ENCODE results near the gene VTN. TPM values are rescaled to one million over a fixed set of nuclear protein-coding genes. Genes with fewer than 3 reads are reported as not detected.

Gene VTN
- total and polyA plus RNA-seq, 2 donors (not counting 1 experiment from before 2014, with no cell fraction given): 0.17 to 3.5 TPM

GRCh38 chr17:28343491-28343932 lies 26.6 kb downstream of the VTN start:
- TF ChIP-seq, protein P1, sequence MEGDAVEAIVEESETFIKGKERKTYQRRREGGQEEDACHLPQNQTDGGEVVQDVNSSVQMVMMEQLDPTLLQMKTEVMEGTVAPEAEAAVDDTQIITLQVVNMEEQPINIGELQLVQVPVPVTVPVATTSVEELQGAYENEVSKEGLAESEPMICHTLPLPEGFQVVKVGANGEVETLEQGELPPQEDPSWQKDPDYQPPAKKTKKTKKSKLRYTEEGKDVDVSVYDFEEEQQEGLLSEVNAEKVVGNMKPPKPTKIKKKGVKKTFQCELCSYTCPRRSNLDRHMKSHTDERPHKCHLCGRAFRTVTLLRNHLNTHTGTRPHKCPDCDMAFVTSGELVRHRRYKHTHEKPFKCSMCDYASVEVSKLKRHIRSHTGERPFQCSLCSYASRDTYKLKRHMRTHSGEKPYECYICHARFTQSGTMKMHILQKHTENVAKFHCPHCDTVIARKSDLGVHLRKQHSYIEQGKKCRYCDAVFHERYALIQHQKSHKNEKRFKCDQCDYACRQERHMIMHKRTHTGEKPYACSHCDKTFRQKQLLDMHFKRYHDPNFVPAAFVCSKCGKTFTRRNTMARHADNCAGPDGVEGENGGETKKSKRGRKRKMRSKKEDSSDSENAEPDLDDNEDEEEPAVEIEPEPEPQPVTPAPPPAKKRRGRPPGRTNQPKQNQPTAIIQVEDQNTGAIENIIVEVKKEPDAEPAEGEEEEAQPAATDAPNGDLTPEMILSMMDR (conservative IDR thresholded peaks at IDR 0.05 in 1 of 2, IDR thresholded peaks at IDR 0.05 in 1 of 2; ENCODE audit: low read depth in 1 of 2, low read length in 2 of 2): no peak
- TF ChIP-seq EZH2 (IDR thresholded peaks at IDR 0.05; ENCODE audit: low read length, missing control alignments): no peak
- Histone ChIP-seq H3K36me3 (ENCODE audit: control insufficient read depth, insufficient read depth, low read length) (peaks cover 41% of the 10 kb centered on the region), H4K20me1 (ENCODE audit: control insufficient read depth, extremely low read depth, insufficient read depth, low read length) (no peaks in the 10 kb centered on the region), H2AFZ (ENCODE audit: low read length) (no peak overlapping the region), H3K79me2 (ENCODE audit: control insufficient read depth, insufficient read depth, low read length) (peaks cover 7% of the 10 kb centered on the region), H3K9me3 (ENCODE audit: control insufficient read depth, insufficient read depth, low read depth, low read length) (no peaks in the 10 kb centered on the region), H3K9ac (ENCODE audit: insufficient read depth, low read length) (no peak overlapping the region), H3K27ac (ENCODE audit: insufficient read depth, low read length) (no peak overlapping the region), H3K4me1 (ENCODE audit: control insufficient read depth, extremely low read depth, insufficient read depth, low read length) (peaks cover 17% of the 10 kb centered on the region), H3K4me2 (ENCODE audit: extremely low read depth, insufficient read depth, low read length) (no peak overlapping the region), H3K4me3 (replicated peaks in 1 of 4; ENCODE audit: control extremely low read depth in 1 of 4, insufficient read depth in 1 of 4, low read depth in 3 of 4, low read length in 4 of 4) (no peak overlapping the region), H3K27me3 (ENCODE audit: control insufficient read depth, insufficient read depth, low read length) (no peaks in the 10 kb centered on the region)
- no peak for DNase-seq (ENCODE audit: low read depth in 2 of 2)

GRCh38 chr17:28342313-28342712 lies 27.8 kb downstream of the VTN start:
- Histone ChIP-seq H3K9me3 (ENCODE audit: control insufficient read depth, insufficient read depth, low read depth, low read length) (no peaks in the 10 kb centered on the region), H4K20me1 (ENCODE audit: control insufficient read depth, extremely low read depth, insufficient read depth, low read length) (no peaks in the 10 kb centered on the region), H3K27me3 (ENCODE audit: control insufficient read depth, insufficient read depth, low read length) (no peaks in the 10 kb centered on the region), H3K9ac (ENCODE audit: insufficient read depth, low read length) (no peak overlapping the region), H3K4me1 (ENCODE audit: control insufficient read depth, extremely low read depth, insufficient read depth, low read length) (peaks cover 15% of the 10 kb centered on the region), H3K36me3 (ENCODE audit: control insufficient read depth, insufficient read depth, low read length) (peaks cover 36% of the 10 kb centered on the region), H3K4me3 (replicated peaks in 1 of 4; ENCODE audit: control extremely low read depth in 1 of 4, insufficient read depth in 1 of 4, low read depth in 3 of 4, low read length in 4 of 4) (no peak overlapping the region), H2AFZ (ENCODE audit: low read length) (no peak overlapping the region), H3K27ac (ENCODE audit: insufficient read depth, low read length) (no peak overlapping the region), H3K79me2 (ENCODE audit: control insufficient read depth, insufficient read depth, low read length) (peaks cover 16% of the 10 kb centered on the region), H3K4me2 (ENCODE audit: extremely low read depth, insufficient read depth, low read length) (no peak overlapping the region)
- TF ChIP-seq, protein P1 (conservative IDR thresholded peaks at IDR 0.05 in 1 of 2, IDR thresholded peaks at IDR 0.05 in 1 of 2; ENCODE audit: low read depth in 1 of 2, low read length in 2 of 2): no peak
- TF ChIP-seq EZH2 (IDR thresholded peaks at IDR 0.05; ENCODE audit: low read length, missing control alignments): no peak
- no peak for DNase-seq (ENCODE audit: low read depth in 2 of 2)

DNA sequence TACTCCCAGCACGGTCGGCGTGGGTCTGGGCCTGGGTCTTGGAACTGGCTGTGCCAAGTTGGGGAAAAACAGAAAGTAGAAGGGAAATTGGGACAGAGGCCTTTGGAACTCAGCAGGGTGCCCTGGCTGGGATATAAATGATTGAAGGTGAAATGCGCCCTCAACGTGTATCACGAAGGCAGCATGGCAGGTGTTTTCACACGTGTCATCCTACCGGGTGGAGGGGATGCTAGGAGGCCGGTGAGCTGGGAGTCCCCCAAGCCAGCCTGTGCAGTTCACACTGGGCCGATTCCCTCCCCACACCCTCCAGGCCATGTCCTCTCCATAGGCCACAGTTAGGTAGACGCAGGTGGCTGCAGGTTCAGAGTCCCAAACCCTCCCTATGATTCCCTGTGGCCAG lies 28.6 kb downstream of the VTN start:
- Histone ChIP-seq H3K4me2 (ENCODE audit: extremely low read depth, insufficient read depth, low read length) (no peak overlapping the region), H2AFZ (ENCODE audit: low read length) (no peak overlapping the region), H3K9me3 (ENCODE audit: control insufficient read depth, insufficient read depth, low read depth, low read length) (no peaks in the 10 kb centered on the region), H3K4me3 (replicated peaks in 1 of 4; ENCODE audit: control extremely low read depth in 1 of 4, insufficient read depth in 1 of 4, low read depth in 3 of 4, low read length in 4 of 4) (no peak overlapping the region), H3K36me3 (ENCODE audit: control insufficient read depth, insufficient read depth, low read length) (peaks cover 36% of the 10 kb centered on the region), H3K79me2 (ENCODE audit: control insufficient read depth, insufficient read depth, low read length) (peaks cover 24% of the 10 kb centered on the region), H4K20me1 (ENCODE audit: control insufficient read depth, extremely low read depth, insufficient read depth, low read length) (no peaks in the 10 kb centered on the region), H3K9ac (ENCODE audit: insufficient read depth, low read length) (no peak overlapping the region), H3K27ac (ENCODE audit: insufficient read depth, low read length) (no peak overlapping the region), H3K27me3 (ENCODE audit: control insufficient read depth, insufficient read depth, low read length) (no peaks in the 10 kb centered on the region), H3K4me1 (ENCODE audit: control insufficient read depth, extremely low read depth, insufficient read depth, low read length) (peaks cover 14% of the 10 kb centered on the region)
- TF ChIP-seq, protein P1 (conservative IDR thresholded peaks at IDR 0.05 in 1 of 2, IDR thresholded peaks at IDR 0.05 in 1 of 2; ENCODE audit: low read depth in 1 of 2, low read length in 2 of 2): no peak
- no peak for TF ChIP-seq EZH2 (IDR thresholded peaks at IDR 0.05; ENCODE audit: low read length, missing control alignments)
- DNase-seq (ENCODE audit: low read depth in 2 of 2): no peak

Measured in fibroblast of lung (primary cell).